Activated CD4-positive, CD25-positive, alpha-beta regulatory T cell treated with anti-CD3 and anti-CD28 coated beads, Interleukin-2, amount 50 U/mL, for 16 hours (primary cell): Measurements from ENCODE around the gene GHRH.

Experiments
- DNase-seq: peaks from one replicate; pipeline ENCODE4 v3.0.0-alpha.2; 2020; ENCODE audit warnings: low read depth, low spot score

The GHRH gene

GRCh38 chr20:37290158-37290810 lies 28.7 kb upstream of the GHRH start:
- no peak for DNase-seq

- DNase-seq = no peak
Measured at GRCh38 chr20:37288091-37288490, 26.5 kb upstream of the GHRH start.

GRCh38 chr20:37285664-37286374 lies 24.2 kb upstream of the GHRH start:
- DNase-seq = no peak

GRCh38 chr20:37284691-37285161 lies 23.1 kb upstream of the GHRH start:
- DNase-seq = no peak

GRCh38 chr20:37283530-37284195 lies 22.0 kb upstream of the GHRH start:
- no peak for DNase-seq

GRCh38 chr20:37282556-37282955 lies 20.9 kb upstream of the GHRH start:
- no peak for DNase-seq

- no peak for DNase-seq
Measured at GRCh38 chr20:37280403-37280802, 18.8 kb upstream of the GHRH start.

GRCh38 chr20:37279820-37280219 lies 18.2 kb upstream of the GHRH start:
- no peak for DNase-seq

- no peak for DNase-seq
Measured at GRCh38 chr20:37278966-37279590, 17.5 kb upstream of the GHRH start.

GRCh38 chr20:37277253-37277593 lies 15.6 kb upstream of the GHRH start:
- no peak for DNase-seq

GRCh38 chr20:37276494-37277252 lies 15.1 kb upstream of the GHRH start:
- DNase-seq = no peak

- no peak for DNase-seq
Measured at GRCh38 chr20:37274851-37275524, 13.4 kb upstream of the GHRH start.

- DNase-seq = no peak
Measured at GRCh38 chr20:37273988-37274387, 12.4 kb upstream of the GHRH start.

GRCh38 chr20:37271421-37271768 lies 9.8 kb upstream of the GHRH start:
- DNase-seq = no peak

- no peak for DNase-seq
Measured at GRCh38 chr20:37270576-37271420, 9.2 kb upstream of the GHRH start.

- no peak for DNase-seq
Measured at GRCh38 chr20:37267667-37268313, 6.2 kb upstream of the GHRH start.

GRCh38 chr20:37266940-37267666 lies 5.5 kb upstream of the GHRH start:
- DNase-seq = no peak

GRCh38 chr20:37265152-37265551 lies 3.5 kb upstream of the GHRH start:
- DNase-seq = no peak

GRCh38 chr20:37263686-37264085 lies 2.1 kb upstream of the GHRH start:
- no peak for DNase-seq
